ENCODE data around the gene NME7. TPM values are rescaled to one million over a fixed set of nuclear protein-coding genes. Genes with fewer than 3 reads are reported as not detected.

Gene NME7
- total and polyA plus RNA-seq, 2 experiments from 2014 or later, result 22.3 to 35.3 TPM

DNA sequence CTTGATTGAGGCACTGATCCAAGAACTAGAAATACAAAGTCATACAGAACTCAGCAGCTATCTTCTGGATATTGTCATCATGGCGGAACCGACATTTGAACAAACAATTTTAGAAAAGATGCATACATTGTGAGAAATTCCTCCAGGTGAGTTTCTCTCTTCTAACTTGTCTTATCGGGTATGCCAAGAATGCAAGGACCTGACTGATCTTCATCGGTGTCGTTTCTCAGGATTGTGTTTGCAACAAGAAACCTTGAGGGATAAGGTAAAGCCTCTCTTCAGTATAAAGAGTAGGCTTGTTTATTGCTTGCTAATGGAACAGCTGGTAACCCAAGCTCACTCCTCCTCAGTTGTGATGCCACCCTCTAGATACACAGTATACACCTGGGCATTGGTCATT lies 62.2 kb downstream of the NME7 start:
- no peak overlapping the region for H3K4me3 ChIP-seq
- H3K36me3 ChIP-seq (ENCODE audit: low read depth), result no peaks in the 10 kb centered on the region; the same call in 1 of the 2 replicates
- H3K9me2 ChIP-seq (ENCODE audit: insufficient read depth), result no peaks in the 10 kb centered on the region
- no peak for DNase-seq
- H3K9ac ChIP-seq, result no peak overlapping the region
- H3F3A ChIP-seq (ENCODE audit: insufficient read depth), result no peaks in the 10 kb centered on the region
- no peaks in the 10 kb centered on the region for H4K20me1 ChIP-seq (ENCODE audit: insufficient read depth)
- H3K4me1 ChIP-seq (ENCODE audit: insufficient read depth), result no peaks in the 10 kb centered on the region
- no peaks in the 10 kb centered on the region for H3K79me2 ChIP-seq (ENCODE audit: insufficient read depth)
- WGBS, 2 experiments (ENCODE audit: low coverage in 1 of 2, low lambda C conversion rate in 2 of 2, missing lambda C conversion rate in 2 of 2), result 96 to 98% methylated on average over 5 of the region's 5 CpGs
- TF ChIP-seq EZH2phosphoT487 (IDR thresholded peaks at IDR 0.05; ENCODE audit: insufficient read depth, low read depth), result no peak
- TF ChIP-seq EZH2 (IDR thresholded peaks at IDR 0.05; ENCODE audit: insufficient read depth, poor library complexity, severe bottlenecking), result no peak
- H3K27ac ChIP-seq, result no peak overlapping the region
- no peak overlapping the region for H2AFZ ChIP-seq
- in situ Hi-C loops (cut with MboI), result no loop called here
- no peaks in the 10 kb centered on the region for H3K9me3 ChIP-seq (ENCODE audit: low read depth)
- no peaks in the 10 kb centered on the region for H3K27me3 ChIP-seq (replicated peaks; ENCODE audit: insufficient read depth)
- no peak overlapping the region for H3K4me2 ChIP-seq (ENCODE audit: unreplicated experiment)

DNA sequence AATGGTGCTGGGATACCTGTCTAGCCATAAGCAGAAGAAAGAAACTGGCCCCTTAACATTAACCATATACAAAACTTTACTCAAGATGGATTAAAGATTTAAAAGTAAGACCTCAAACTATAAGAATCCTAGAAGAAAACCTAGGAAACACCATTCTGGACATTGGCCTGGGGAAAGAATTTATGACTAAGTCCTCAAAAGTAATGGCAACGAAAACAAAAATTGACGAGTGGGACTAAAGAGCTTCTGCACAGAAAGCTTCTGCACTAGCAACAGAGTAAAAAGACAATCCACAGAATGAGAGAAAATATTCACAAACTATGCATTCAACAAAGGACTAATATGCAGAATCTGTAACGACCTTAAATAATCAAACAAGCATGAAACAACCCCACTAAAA lies 66.7 kb downstream of the NME7 start:
- Histone ChIP-seq H3K4me2 (ENCODE audit: unreplicated experiment) (no peak overlapping the region), H3K9ac (no peak overlapping the region), H4K20me1 (ENCODE audit: insufficient read depth) (no peaks in the 10 kb centered on the region), H3K4me3 (no peak overlapping the region), H3K9me2 (ENCODE audit: insufficient read depth) (no peaks in the 10 kb centered on the region; the same call in 1 of the 2 replicates), H3K4me1 (ENCODE audit: insufficient read depth) (no peaks in the 10 kb centered on the region), H3K79me2 (ENCODE audit: insufficient read depth) (no peaks in the 10 kb centered on the region), H3F3A (ENCODE audit: insufficient read depth) (no peaks in the 10 kb centered on the region), H3K27ac (no peak overlapping the region), H3K9me3 (ENCODE audit: low read depth) (no peaks in the 10 kb centered on the region), H3K27me3 (replicated peaks; ENCODE audit: insufficient read depth) (no peaks in the 10 kb centered on the region), H2AFZ (no peak overlapping the region), H3K36me3 (ENCODE audit: low read depth) (no peaks in the 10 kb centered on the region)
- WGBS, 2 experiments (ENCODE audit: low coverage in 1 of 2, low lambda C conversion rate in 2 of 2, missing lambda C conversion rate in 2 of 2), result 80 to 87% methylated on average over 3 of the region's 3 CpGs
- no peak for TF ChIP-seq EZH2 (IDR thresholded peaks at IDR 0.05; ENCODE audit: insufficient read depth, poor library complexity, severe bottlenecking)
- in situ Hi-C loops (cut with MboI), result no loop called here
- no peak for DNase-seq

DNA sequence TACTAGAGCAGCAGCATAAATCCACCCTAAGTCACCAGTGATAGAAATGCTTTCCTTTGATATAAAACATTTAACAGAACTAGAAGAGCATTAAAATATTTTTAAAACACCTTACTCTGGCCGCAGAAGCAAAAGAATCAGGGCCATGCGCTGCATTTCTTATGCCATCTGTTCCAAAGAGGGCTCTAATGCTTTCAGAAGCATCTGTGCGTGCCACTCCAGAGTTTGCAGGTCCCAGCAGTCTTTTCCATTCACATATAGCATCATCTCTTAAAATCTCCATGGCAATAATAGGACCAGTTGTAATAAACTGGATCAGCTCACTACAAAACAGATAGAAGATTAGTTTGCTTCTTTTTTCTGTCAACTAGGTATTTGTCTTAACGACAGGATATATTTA lies 69.2 kb downstream of the NME7 start:
- TF ChIP-seq EZH2phosphoT487 (IDR thresholded peaks at IDR 0.05; ENCODE audit: insufficient read depth, low read depth) (no peak), EZH2 (IDR thresholded peaks at IDR 0.05; ENCODE audit: insufficient read depth, poor library complexity, severe bottlenecking) (no peak)
- H3K4me2 ChIP-seq (ENCODE audit: unreplicated experiment), result no peak overlapping the region
- no peak overlapping the region for H2AFZ ChIP-seq
- WGBS, 2 experiments (ENCODE audit: low coverage in 1 of 2, low lambda C conversion rate in 2 of 2, missing lambda C conversion rate in 2 of 2), result 95 to 98% methylated on average over 4 of the region's 4 CpGs
- no peak overlapping the region for H3K9ac ChIP-seq
- H3K36me3 ChIP-seq (ENCODE audit: low read depth), result no peaks in the 10 kb centered on the region
- H3K4me1 ChIP-seq (ENCODE audit: insufficient read depth), result no peaks in the 10 kb centered on the region
- H3K9me2 ChIP-seq (ENCODE audit: insufficient read depth), result no peaks in the 10 kb centered on the region; the same call in 1 of the 2 replicates
- H4K20me1 ChIP-seq (ENCODE audit: insufficient read depth), result no peaks in the 10 kb centered on the region
- no peaks in the 10 kb centered on the region for H3F3A ChIP-seq (ENCODE audit: insufficient read depth)
- no peaks in the 10 kb centered on the region for H3K9me3 ChIP-seq (ENCODE audit: low read depth)
- no peak for DNase-seq
- no peak overlapping the region for H3K27ac ChIP-seq
- no peaks in the 10 kb centered on the region for H3K79me2 ChIP-seq (ENCODE audit: insufficient read depth)
- in situ Hi-C loops (cut with MboI), result no loop called here
- no peaks in the 10 kb centered on the region for H3K27me3 ChIP-seq (replicated peaks; ENCODE audit: insufficient read depth)
- H3K4me3 ChIP-seq, result no peak overlapping the region

DNA sequence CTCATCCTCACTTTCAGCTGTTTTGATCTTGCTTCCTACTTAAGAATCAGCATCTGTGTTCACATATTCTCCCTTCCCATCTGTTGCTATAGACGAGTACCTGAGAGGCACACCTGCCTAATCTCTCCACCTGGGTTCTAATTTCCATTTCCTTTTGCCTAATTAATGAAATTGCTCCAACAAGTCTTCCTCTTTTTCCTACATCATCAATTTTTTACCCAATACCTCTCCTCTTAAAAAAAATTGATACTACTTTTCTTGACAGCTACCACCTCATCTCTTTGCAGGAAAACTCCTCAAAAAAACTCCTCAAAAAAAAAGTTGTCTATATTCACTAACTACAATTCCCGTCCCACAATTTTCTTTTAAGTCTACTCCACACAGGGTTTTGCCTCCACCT lies 71.8 kb downstream of the NME7 start:
- Histone ChIP-seq H3K9me3 (ENCODE audit: low read depth) (no peaks in the 10 kb centered on the region), H3K79me2 (ENCODE audit: insufficient read depth) (no peaks in the 10 kb centered on the region), H3F3A (ENCODE audit: insufficient read depth) (no peaks in the 10 kb centered on the region), H3K4me3 (no peak overlapping the region), H4K20me1 (ENCODE audit: insufficient read depth) (no peaks in the 10 kb centered on the region), H3K36me3 (ENCODE audit: low read depth) (no peaks in the 10 kb centered on the region), H3K4me2 (ENCODE audit: unreplicated experiment) (no peak overlapping the region), H3K27ac (no peak overlapping the region), H3K4me1 (ENCODE audit: insufficient read depth) (no peaks in the 10 kb centered on the region), H3K9me2 (ENCODE audit: insufficient read depth) (no peaks in the 10 kb centered on the region; the same call in 1 of the 2 replicates), H3K27me3 (replicated peaks; ENCODE audit: insufficient read depth) (no peaks in the 10 kb centered on the region), H3K9ac (no peak overlapping the region), H2AFZ (no peak overlapping the region)
- DNase-seq, result no peak
- no peak for TF ChIP-seq EZH2phosphoT487 (IDR thresholded peaks at IDR 0.05; ENCODE audit: insufficient read depth, low read depth)
- no peak for TF ChIP-seq EZH2 (IDR thresholded peaks at IDR 0.05; ENCODE audit: insufficient read depth, poor library complexity, severe bottlenecking)
- in situ Hi-C loops (cut with MboI), result no loop called here
- 85 to 96% methylated on average over 2 of the region's 2 CpGs for WGBS, 2 experiments (ENCODE audit: low coverage in 1 of 2, low lambda C conversion rate in 2 of 2, missing lambda C conversion rate in 2 of 2)

DNA sequence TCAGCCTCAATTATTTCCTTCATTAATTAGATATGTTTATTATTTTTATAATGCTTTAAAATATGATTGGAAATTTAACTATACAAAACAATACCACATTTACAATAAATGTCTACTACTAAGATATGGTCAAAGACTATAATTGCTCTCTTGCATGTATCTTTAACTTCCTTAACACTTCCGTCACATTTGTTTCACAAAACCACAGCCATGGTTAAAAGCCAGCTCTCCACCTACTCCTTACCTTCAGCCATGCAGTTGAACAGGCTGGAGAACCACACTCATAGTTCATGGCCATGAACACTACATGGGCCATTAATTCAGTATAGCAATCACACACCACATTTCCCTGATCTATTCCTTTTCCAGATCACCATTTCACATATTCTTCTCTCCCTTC lies 72.2 kb downstream of the NME7 start:
- no peak overlapping the region for H3K4me3 ChIP-seq
- no peaks in the 10 kb centered on the region for H3K27me3 ChIP-seq (replicated peaks; ENCODE audit: insufficient read depth)
- no peak overlapping the region for H3K9ac ChIP-seq
- H3K4me1 ChIP-seq (ENCODE audit: insufficient read depth), result no peaks in the 10 kb centered on the region
- no peaks in the 10 kb centered on the region for H3K9me3 ChIP-seq (ENCODE audit: low read depth)
- no peak overlapping the region for H3K27ac ChIP-seq
- H3K4me2 ChIP-seq (ENCODE audit: unreplicated experiment), result no peak overlapping the region
- WGBS, 2 experiments (ENCODE audit: low coverage in 1 of 2, low lambda C conversion rate in 2 of 2, missing lambda C conversion rate in 2 of 2), result 96 to 98% methylated on average over 1 of the region's 1 CpG
- H3F3A ChIP-seq (ENCODE audit: insufficient read depth), result no peaks in the 10 kb centered on the region
- no peaks in the 10 kb centered on the region for H4K20me1 ChIP-seq (ENCODE audit: insufficient read depth)
- in situ Hi-C loops (cut with MboI), result no loop called here
- no peaks in the 10 kb centered on the region for H3K79me2 ChIP-seq (ENCODE audit: insufficient read depth)
- no peak overlapping the region for H2AFZ ChIP-seq
- TF ChIP-seq EZH2phosphoT487 (IDR thresholded peaks at IDR 0.05; ENCODE audit: insufficient read depth, low read depth), result no peak
- no peak for TF ChIP-seq EZH2 (IDR thresholded peaks at IDR 0.05; ENCODE audit: insufficient read depth, poor library complexity, severe bottlenecking)
- DNase-seq, result no peak
- H3K36me3 ChIP-seq (ENCODE audit: low read depth), result no peaks in the 10 kb centered on the region
- H3K9me2 ChIP-seq (ENCODE audit: insufficient read depth), result no peaks in the 10 kb centered on the region; the same call in 1 of the 2 replicates
